H1 (cell line): ENCODE measurements around the gene CYTH1. TPM values are rescaled to one million over a fixed set of nuclear protein-coding genes. Genes with fewer than 3 reads are reported as not detected.

Experiments
- CTCF ChIA-PET: fragments of 300-600 bp; sonication (Branson Sonifier 250); formaldehyde crosslinking; loops from one replicate; lab custom pipeline; 2021; ENCODE audit not compliant: partially characterized antibody; lab: Charles Lee
- POLR2A ChIA-PET: fragments of 300-600 bp; sonication (Branson Sonifier 250); formaldehyde crosslinking; loops from one replicate; lab custom pipeline; 2021; ENCODE audit warnings: inconsistent platforms; ENCODE audit not compliant: partially characterized antibody; lab: Charles Lee
- DNase-seq, 2 experiments: peaks; one replicate each; pipeline versions ENCODE4 v3.0.0 to v3.0.0-alpha.2; 2010 to 2022; ENCODE audit warnings: low spot score in 2 of 2, low read depth in 1 of 2, mixed read lengths in 1 of 2
- FAIRE-seq: peaks from 2 replicates; lab custom pipeline; 2011; peaks lifted over from hg19 to GRCh38; lab: Jason Lieb, UNC
- H2AFZ ChIP-seq: 2 replicates; pipeline ENCODE4 v1.8.1; 2012; ENCODE audit warnings: low read length, inconsistent platforms
- H2AK5ac ChIP-seq: 2 replicates; pipeline ENCODE4 v1.6.1; 2013; ENCODE audit warnings: low read depth, low read length
- H2BK120ac ChIP-seq: replicated peaks from 2 replicates; pipeline ENCODE3; 2013; ENCODE audit warnings: low read depth, low read length, inconsistent platforms
- H2BK12ac ChIP-seq: 2 replicates; pipeline ENCODE4 v1.6.1; 2013; ENCODE audit warnings: low read depth, low read length
- H2BK15ac ChIP-seq: 2 replicates; pipeline ENCODE4 v1.6.1; 2013; ENCODE audit warnings: low read length
- H2BK20ac ChIP-seq: 2 replicates; pipeline ENCODE4 v1.6.1; 2013; ENCODE audit warnings: low read length
- H2BK5ac ChIP-seq: 2 replicates; pipeline ENCODE4 v1.6.1; 2013; ENCODE audit warnings: low read depth, low read length
- H3K14ac ChIP-seq: 2 replicates; pipeline ENCODE4 v1.6.1; 2013; ENCODE audit warnings: inconsistent platforms; ENCODE audit not compliant: insufficient read length
- H3K18ac ChIP-seq: 2 replicates; pipeline ENCODE4 v1.6.1; 2013; ENCODE audit warnings: low read length; ENCODE audit errors: extremely low read depth
- H3K23ac ChIP-seq: 2 replicates; pipeline ENCODE4 v1.6.1; 2013; ENCODE audit warnings: inconsistent platforms; ENCODE audit not compliant: insufficient read length
- H3K23me2 ChIP-seq: 2 replicates; pipeline ENCODE4 v1.6.1; 2013; ENCODE audit warnings: low read depth, low read length
- H3K27ac ChIP-seq: 2 replicates; pipeline ENCODE4 v1.6.1; 2011; ENCODE audit warnings: low read depth, low read length, inconsistent platforms
- H3K27me3 ChIP-seq, 4 experiments: replicated peaks in 1 of 4; 1 replicate in 1 of 4; 2 replicates in 3 of 4; pipeline versions ENCODE4 v1.6.1 to v1.8.1; 2011 to 2013; ENCODE audit warnings: low read length in 3 of 4, mild to moderate bottlenecking in 3 of 4, inconsistent platforms in 2 of 4, mixed read lengths in 2 of 4, moderate library complexity in 1 of 4; ENCODE audit not compliant: control insufficient read depth in 3 of 4, insufficient read depth in 3 of 4; ENCODE audit errors: extremely low read depth in 1 of 4
- H3K36me3 ChIP-seq, 4 experiments: 2 replicates each; pipeline versions ENCODE4 v1.6.1 to v1.8.1; 2011 to 2013; ENCODE audit warnings: mild to moderate bottlenecking in 4 of 4, low read length in 3 of 4, moderate library complexity in 2 of 4, control low read depth in 1 of 4, inconsistent platforms in 1 of 4; ENCODE audit not compliant: insufficient read depth in 4 of 4, control insufficient read depth in 2 of 4
- H3K4ac ChIP-seq: replicated peaks from 2 replicates; pipeline ENCODE3; 2013; ENCODE audit warnings: low read length, low read depth, mixed read lengths, inconsistent platforms; ENCODE audit not compliant: insufficient read length
- H3K4me1 ChIP-seq, 4 experiments: replicated peaks in 1 of 4; 1 replicate in 1 of 4; 2 replicates in 3 of 4; pipeline versions ENCODE4 v1.6.1 to v1.8.1; 2011 to 2013; ENCODE audit warnings: low read length in 3 of 4, inconsistent platforms in 2 of 4, mixed read lengths in 1 of 4; ENCODE audit not compliant: insufficient read depth in 4 of 4, control insufficient read depth in 3 of 4
- H3K4me2 ChIP-seq, 2 experiments: 2 replicates each; pipeline versions ENCODE4 v1.6.1 to v1.8.1; 2011 to 2013; ENCODE audit warnings: low read depth in 2 of 2, low read length in 2 of 2, control low read depth in 1 of 2, inconsistent platforms in 1 of 2, mild to moderate bottlenecking in 1 of 2; ENCODE audit not compliant: insufficient read depth in 1 of 2
- H3K4me3 ChIP-seq, 4 experiments: fragments of 200-600, 300-600 bp in 1 of 4; sonication (generic), shearing (Covaris generic), sonication (Bioruptor Twin) in 1 of 4; 2 replicates each; pipeline versions ENCODE4 v1.5.1 to v1.8.1; 2011 to 2016; ENCODE audit warnings: low read length in 4 of 4, low read depth in 3 of 4, control low read depth in 2 of 4, inconsistent platforms in 2 of 4, mild to moderate bottlenecking in 2 of 4, mixed read lengths in 1 of 4, moderate library complexity in 1 of 4; ENCODE audit not compliant: insufficient read depth in 2 of 4; ENCODE audit errors: extremely low read depth in 1 of 4
- H3K56ac ChIP-seq: replicated peaks from 2 replicates; pipeline ENCODE3; 2013; ENCODE audit warnings: low read depth, mild to moderate bottlenecking, mixed read lengths, low read length, inconsistent platforms; ENCODE audit not compliant: insufficient read length
- H3K79me1 ChIP-seq: 2 replicates; pipeline ENCODE4 v1.6.1; 2013; ENCODE audit warnings: low read depth, low read length, control low read depth
- H3K79me2 ChIP-seq, 2 experiments: 2 replicates each; pipeline versions ENCODE4 v1.6.1 to v1.8.1; 2012 to 2013; ENCODE audit warnings: low read length in 2 of 2, mild to moderate bottlenecking in 2 of 2, inconsistent platforms in 1 of 2; ENCODE audit not compliant: insufficient read depth in 2 of 2, control insufficient read depth in 1 of 2
- H3K9ac ChIP-seq, 4 experiments: replicated peaks in 1 of 4; 1 replicate in 1 of 4; 2 replicates in 3 of 4; pipeline versions ENCODE4 v1.6.1 to v1.8.1; 2011 to 2013; ENCODE audit warnings: low read depth in 3 of 4, low read length in 3 of 4, control low read depth in 2 of 4, mild to moderate bottlenecking in 2 of 4, moderate library complexity in 2 of 4, inconsistent platforms in 1 of 4; ENCODE audit errors: extremely low read depth in 1 of 4
- H3K9me3 ChIP-seq, 2 experiments: 2 replicates each; pipeline versions ENCODE4 v1.6.1 to v1.8.1; 2012 to 2013; ENCODE audit warnings: mild to moderate bottlenecking in 2 of 2, moderate library complexity in 2 of 2, control low read depth in 1 of 2, inconsistent platforms in 1 of 2, low read depth in 1 of 2, low read length in 1 of 2, mixed read lengths in 1 of 2; ENCODE audit not compliant: insufficient read depth in 2 of 2
- H4K20me1 ChIP-seq, 2 experiments: replicated peaks in 1 of 2; 2 replicates each; pipeline versions ENCODE3 to v1.8.1; 2011 to 2013; ENCODE audit warnings: inconsistent platforms in 2 of 2, low read length in 2 of 2, mild to moderate bottlenecking in 1 of 2; ENCODE audit not compliant: insufficient read depth in 2 of 2, control insufficient read depth in 1 of 2
- H4K5ac ChIP-seq: 2 replicates; pipeline ENCODE4 v1.6.1; 2013; ENCODE audit warnings: low read length, low read depth, mixed read lengths, inconsistent platforms; ENCODE audit not compliant: insufficient read length
- H4K8ac ChIP-seq: 2 replicates; pipeline ENCODE4 v1.8.0; 2013; ENCODE audit warnings: mild to moderate bottlenecking, moderate library complexity, low read length, inconsistent platforms; ENCODE audit not compliant: insufficient read depth; ENCODE audit errors: extremely low read depth
- H4K91ac ChIP-seq: replicated peaks from 2 replicates; pipeline ENCODE3; 2013; ENCODE audit warnings: low read length, mixed read lengths, inconsistent platforms; ENCODE audit not compliant: insufficient read length
- TEAD4 ChIP-seq: IDR thresholded peaks from 2 replicates; pipeline ENCODE4 v1.6.1; 2012; ENCODE audit warnings: low read depth, low read length, inconsistent platforms, mixed read lengths
- WGBS, 2 experiments: shearing (Covaris generic) in 1 of 2; methylation state at CpG; one replicate each; pipeline versions ENCODE4 v1.1.6 to v1.1.7; 2013 to 2015; ENCODE audit warnings: low lambda C conversion rate in 2 of 2, mixed read lengths in 2 of 2, inconsistent platforms in 1 of 2, low coverage in 1 of 2, missing lambda C conversion rate in 1 of 2; ENCODE audit not compliant: insufficient replicate concordance in 2 of 2, insufficient coverage in 1 of 2, insufficient read length in 1 of 2; ENCODE audit errors: extremely low coverage in 1 of 2, missing lambda C conversion rate in 1 of 2; 5-methylcytosine and 5-hydroxymethylcytosine counted together
- polyA plus RNA-seq, 7 experiments: library from polyadenylated mRNA; depleted of rRNA in 3 of 7; stranded (reverse) in 5 of 7; unstranded in 2 of 7; fragments of >200 nt in 5 of 7; fragments of 200-250 nt in 2 of 7; gene quantifications; 1 replicate in 5 of 7; 2 replicates in 1 of 7; 4 replicates in 1 of 7; pipeline versions ENCODE4 v1.2.1 to v1.2.3, GENCODE V29; 2011 to 2013; ENCODE audit warnings: missing spikeins in 2 of 7, mixed read lengths in 2 of 7
- total RNA-seq: library from RNA; stranded (reverse); fragmentation: NEBNext Ultra II Directional; extraction: Animal tissue kit (Norgen Biotek cat#: 25700); gene quantifications from 2 replicates; pipeline ENCODE4 v1.2.1, GENCODE V29; 2021
- TF ChIP-seq, protein P1 (sequence below): IDR thresholded peaks from 2 replicates; pipeline ENCODE4 v1.6.1; 2012; ENCODE audit warnings: inconsistent platforms

CYTH1 gene
- total and polyA plus RNA-seq, 2 of the 8 experiments (the other 6 are each of a cell fraction or from before 2014, with no cell fraction given), result 12.8 to 14.8 TPM

DNA sequence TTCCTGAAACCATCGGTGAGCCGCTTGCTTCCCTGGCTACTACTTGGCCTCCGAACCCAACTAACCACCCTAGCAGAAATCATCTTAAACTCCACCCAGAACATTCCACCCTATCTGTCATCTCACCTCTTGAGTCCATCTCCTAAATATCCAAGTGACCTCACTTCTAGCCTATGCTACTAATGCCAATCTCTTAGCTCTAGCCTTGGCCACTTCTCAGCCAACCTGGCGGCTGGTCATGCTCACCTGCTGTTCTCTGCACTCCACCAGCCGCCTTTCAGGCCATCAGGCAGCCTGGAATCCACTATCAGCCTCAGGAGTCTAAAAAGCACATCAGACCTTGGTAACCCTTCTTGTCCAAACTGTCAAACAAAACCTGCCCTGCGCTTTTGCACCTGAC lies 11.9 kb upstream of the CYTH1 start:
- ChIA-PET POLR2A (interaction anchor here (1.1 to 3.0 kb wide), 4 partner anchors 8 to 38 kb away, joined by 3 to 11 read pairs (median 4); no protein-coding TSS in a partner anchor), CTCF (interaction anchor here (0.6 to 1.6 kb wide), 3 partner anchors 33 to 1380 kb away, joined by 3 to 5 read pairs (median 4); no protein-coding TSS in a partner anchor)
- Histone ChIP-seq H2BK15ac (no peak overlapping the region), H4K8ac (no peak overlapping the region), H3K4me3 (no peak overlapping the region), H2BK12ac (no peak overlapping the region), H3K79me1 (no peaks in the 10 kb centered on the region), H3K9ac (no peak overlapping the region), H3K4me2 (no peak overlapping the region), H3K9me3 (no peaks in the 10 kb centered on the region), H3K23ac (no peak overlapping the region), H3K4ac (no peak overlapping the region), H4K5ac (no peak overlapping the region), H4K20me1 (peaks cover 6 to 10% of the 10 kb centered on the region in 2 experiments), H2AFZ (no peak overlapping the region), H2AK5ac (no peak overlapping the region), H3K18ac (no peak overlapping the region), H2BK5ac (no peak overlapping the region), H2BK120ac (no peak overlapping the region), H3K27ac (no peak overlapping the region), H3K27me3 (no peaks in the 10 kb centered on the region), H3K4me1 (no peaks in the 10 kb centered on the region), H3K14ac (no peak overlapping the region), H3K36me3 (peaks cover 20 to 51% (median 31%) of the 10 kb centered on the region in 4 experiments), H4K91ac (no peak overlapping the region), H3K79me2 (no peaks in the 10 kb centered on the region), H2BK20ac (no peak overlapping the region), H3K56ac (no peak overlapping the region), H3K23me2 (peaks cover 2% of the 10 kb centered on the region; the same call in 1 of the 2 replicates)
- FAIRE-seq, result no peak
- DNase-seq, result no peak
- TF ChIP-seq, protein P1, sequence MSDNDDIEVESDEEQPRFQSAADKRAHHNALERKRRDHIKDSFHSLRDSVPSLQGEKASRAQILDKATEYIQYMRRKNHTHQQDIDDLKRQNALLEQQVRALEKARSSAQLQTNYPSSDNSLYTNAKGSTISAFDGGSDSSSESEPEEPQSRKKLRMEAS, result no peak
- TF ChIP-seq TEAD4, result no peak
- WGBS, 2 experiments, result 93% methylated on average over 6 of the region's 6 CpGs; no CpG with 5 or more reads in 1 of the 2 experiments
